Osteocyte (in vitro differentiated cells): Measurements from ENCODE around the gene ITGB4. TPM values are rescaled to one million over a fixed set of nuclear protein-coding genes. Genes with fewer than 3 reads are reported as not detected.
A peak's percentile ranks its signal among the peaks of the same experiment; 100 is the strongest.

Experiments
- DNase-seq: peaks from one replicate; pipeline ENCODE4 v3.0.0; 2021; ENCODE audit warnings: mixed read lengths; ENCODE audit not compliant: unreplicated experiment; ENCODE audit errors: extremely low spot score
- H3K27ac Mint-ChIP-seq: one replicate; pipeline ENCODE4 v1.8.0; 2021; ENCODE audit warnings: mild to moderate bottlenecking, mixed read lengths; ENCODE audit not compliant: unreplicated experiment
- H3K27me3 Mint-ChIP-seq: one replicate; pipeline ENCODE4 v1.8.0; 2021; ENCODE audit warnings: mixed read lengths; ENCODE audit not compliant: unreplicated experiment
- H3K36me3 Mint-ChIP-seq: one replicate; pipeline ENCODE4 v1.8.0; 2021; ENCODE audit warnings: mixed read lengths; ENCODE audit not compliant: unreplicated experiment
- H3K4me1 Mint-ChIP-seq: one replicate; pipeline ENCODE4 v1.8.0; 2021; ENCODE audit warnings: mixed read lengths; ENCODE audit not compliant: unreplicated experiment
- H3K4me3 Mint-ChIP-seq: one replicate; pipeline ENCODE4 v1.8.0; 2021; ENCODE audit warnings: mild to moderate bottlenecking, moderate library complexity, mixed read lengths; ENCODE audit not compliant: unreplicated experiment
- H3K9me3 Mint-ChIP-seq: one replicate; pipeline ENCODE4 v1.8.0; 2021; ENCODE audit warnings: mixed read lengths; ENCODE audit not compliant: unreplicated experiment
- total RNA-seq: library from RNA; stranded (reverse); gene quantifications from 2 replicates; pipeline ENCODE4 v1.2.1, GENCODE V29; 2021
- TF ChIP-seq, protein P1 (sequence below): fragments of 200-600 bp; sonication (generic); IDR thresholded peaks from 2 replicates; pipeline ENCODE4 v1.5.0; 2021; ENCODE audit warnings: antibody characterized with exemption, mild to moderate bottlenecking, moderate library complexity

ITGB4 gene
- total RNA-seq, 1 donor from 2014 or later, result 460 TPM

DNA sequence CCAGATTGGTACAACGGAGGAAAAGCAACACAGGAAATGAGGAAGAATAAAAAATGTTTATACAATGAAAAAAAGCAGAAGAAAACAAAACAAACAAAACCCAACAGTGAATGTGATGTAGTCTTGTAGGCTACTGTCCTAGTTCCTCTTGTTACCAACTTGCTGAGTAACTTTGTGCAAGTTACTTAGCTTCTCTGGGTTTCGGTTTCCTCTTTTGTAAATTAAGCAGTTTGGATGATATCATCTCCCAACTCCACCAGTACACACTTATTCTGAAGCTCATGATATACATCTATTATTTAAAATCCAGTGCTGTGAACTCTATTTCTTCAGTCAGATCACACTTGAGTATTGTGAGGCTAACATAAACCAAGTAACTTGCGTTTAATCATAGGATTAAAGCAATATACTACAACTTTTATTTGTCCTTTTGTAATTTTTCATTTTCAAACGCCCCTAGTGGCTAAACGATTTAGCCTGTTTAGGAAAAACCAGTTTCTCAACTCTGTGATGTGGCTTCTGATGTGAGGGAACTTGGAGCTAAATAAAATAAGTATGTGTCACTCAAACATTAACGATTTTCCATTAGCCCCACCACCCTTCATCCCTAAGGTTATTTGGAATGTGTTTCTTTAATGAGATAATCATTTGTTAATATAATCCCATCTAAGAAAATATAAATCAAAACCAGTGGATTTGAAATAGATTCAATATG is 62.0 kb downstream of the ITGB4 start:
- peak overlapping the region; percentile 99 for H3K27ac Mint-ChIP-seq
- no peaks in the 10 kb centered on the region for H3K9me3 Mint-ChIP-seq
- H3K27me3 Mint-ChIP-seq, result no peaks in the 10 kb centered on the region
- DNase-seq, result no peak
- peak overlapping the region; percentile 48 for H3K4me3 Mint-ChIP-seq
- H3K36me3 Mint-ChIP-seq, result peaks cover 9% of the 10 kb centered on the region
- TF ChIP-seq, protein P1, sequence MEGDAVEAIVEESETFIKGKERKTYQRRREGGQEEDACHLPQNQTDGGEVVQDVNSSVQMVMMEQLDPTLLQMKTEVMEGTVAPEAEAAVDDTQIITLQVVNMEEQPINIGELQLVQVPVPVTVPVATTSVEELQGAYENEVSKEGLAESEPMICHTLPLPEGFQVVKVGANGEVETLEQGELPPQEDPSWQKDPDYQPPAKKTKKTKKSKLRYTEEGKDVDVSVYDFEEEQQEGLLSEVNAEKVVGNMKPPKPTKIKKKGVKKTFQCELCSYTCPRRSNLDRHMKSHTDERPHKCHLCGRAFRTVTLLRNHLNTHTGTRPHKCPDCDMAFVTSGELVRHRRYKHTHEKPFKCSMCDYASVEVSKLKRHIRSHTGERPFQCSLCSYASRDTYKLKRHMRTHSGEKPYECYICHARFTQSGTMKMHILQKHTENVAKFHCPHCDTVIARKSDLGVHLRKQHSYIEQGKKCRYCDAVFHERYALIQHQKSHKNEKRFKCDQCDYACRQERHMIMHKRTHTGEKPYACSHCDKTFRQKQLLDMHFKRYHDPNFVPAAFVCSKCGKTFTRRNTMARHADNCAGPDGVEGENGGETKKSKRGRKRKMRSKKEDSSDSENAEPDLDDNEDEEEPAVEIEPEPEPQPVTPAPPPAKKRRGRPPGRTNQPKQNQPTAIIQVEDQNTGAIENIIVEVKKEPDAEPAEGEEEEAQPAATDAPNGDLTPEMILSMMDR, result peak; percentile 70
- H3K4me1 Mint-ChIP-seq, result peaks cover 46% of the 10 kb centered on the region

DNA sequence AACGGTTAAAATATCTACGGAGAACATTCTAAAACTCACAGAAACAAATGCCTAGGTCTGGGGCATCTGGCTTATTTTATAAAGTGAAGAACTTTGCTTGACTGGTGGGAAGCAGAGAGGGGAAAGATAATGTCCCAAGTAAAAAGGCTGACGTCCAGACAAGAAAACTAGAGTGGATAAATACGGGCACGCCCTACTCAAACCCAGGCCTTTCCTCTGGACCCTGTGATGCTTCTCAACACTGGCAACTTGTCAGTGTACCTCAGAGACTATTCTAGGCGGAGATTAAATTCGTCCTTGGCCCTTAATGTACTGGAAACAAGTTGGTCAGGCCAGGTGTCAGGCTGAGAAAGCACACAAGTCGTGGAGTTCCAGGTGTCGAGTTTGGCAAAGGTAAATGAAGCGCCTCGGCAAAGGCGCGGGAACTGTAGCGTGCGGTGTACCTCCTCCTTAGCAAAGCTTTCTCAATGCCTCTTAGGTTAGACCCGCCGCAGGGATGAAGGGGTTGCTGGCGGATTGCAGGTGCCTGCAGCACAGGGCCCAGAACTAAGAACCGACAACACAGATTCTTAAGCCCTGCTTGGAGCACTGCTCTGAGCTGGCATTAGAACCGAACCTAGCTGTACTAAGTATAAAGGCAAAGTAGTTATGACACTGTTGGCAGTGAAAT is 62.7 kb downstream of the ITGB4 start:
- H3K36me3 Mint-ChIP-seq, result peaks cover 2% of the 10 kb centered on the region
- H3K27me3 Mint-ChIP-seq, result no peaks in the 10 kb centered on the region

DNA sequence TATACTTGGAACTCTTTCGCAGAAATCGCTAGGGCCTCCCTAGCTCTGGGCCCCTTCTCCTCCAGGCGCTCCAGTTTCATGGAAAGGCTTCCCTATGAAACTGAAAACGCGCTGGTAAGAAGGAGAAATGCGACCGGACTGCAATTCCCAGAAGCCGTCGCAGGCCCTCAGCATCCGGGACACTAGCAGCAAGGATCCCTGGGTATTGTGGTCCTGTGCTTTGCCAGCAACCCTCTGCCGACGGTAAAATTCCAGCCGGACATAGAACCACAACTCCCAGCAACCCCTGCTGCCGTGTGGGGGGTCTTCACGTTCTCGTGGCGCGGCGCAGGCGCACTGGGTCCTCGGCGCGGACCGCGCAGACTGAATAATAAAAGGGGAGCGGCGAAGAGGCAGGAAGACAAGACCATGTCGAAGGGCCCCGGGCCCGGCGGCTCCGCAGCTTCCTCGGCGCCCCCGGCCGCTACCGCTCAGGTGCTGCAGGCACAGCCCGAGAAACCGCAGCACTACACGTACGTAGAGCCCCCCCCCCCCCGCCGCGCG is 63.3 kb downstream of the ITGB4 start, which contains the start of gene UNK:
TSS of gene UNK (plus strand) at position 334 of the 543 bp plus-strand sequence. CDS start at position 409, 75 bp downstream.
- Mint-ChIP-seq H3K4me1 (peaks cover 46% of the 10 kb centered on the region), H3K27ac (peak within 1 kb of the TSS; percentile 99), H3K9me3 (no peaks in the 10 kb centered on the region), H3K27me3 (no peaks in the 10 kb centered on the region), H3K36me3 (peaks cover 2% of the 10 kb centered on the region), H3K4me3 (peak within 1 kb of the TSS; percentile 85)
- TF ChIP-seq, protein P1, result no peak
- peak; percentile 99 for DNase-seq

More for the DNA sequence above, 62.7 kb downstream of the ITGB4 start:
- H3K27ac Mint-ChIP-seq, result peak overlapping the region; percentile 99
- H3K4me1 Mint-ChIP-seq, result peaks cover 46% of the 10 kb centered on the region
- no peaks in the 10 kb centered on the region for H3K9me3 Mint-ChIP-seq
- no peak for DNase-seq
- H3K4me3 Mint-ChIP-seq, result peak overlapping the region; percentile 85
- TF ChIP-seq, protein P1, result no peak

DNA sequence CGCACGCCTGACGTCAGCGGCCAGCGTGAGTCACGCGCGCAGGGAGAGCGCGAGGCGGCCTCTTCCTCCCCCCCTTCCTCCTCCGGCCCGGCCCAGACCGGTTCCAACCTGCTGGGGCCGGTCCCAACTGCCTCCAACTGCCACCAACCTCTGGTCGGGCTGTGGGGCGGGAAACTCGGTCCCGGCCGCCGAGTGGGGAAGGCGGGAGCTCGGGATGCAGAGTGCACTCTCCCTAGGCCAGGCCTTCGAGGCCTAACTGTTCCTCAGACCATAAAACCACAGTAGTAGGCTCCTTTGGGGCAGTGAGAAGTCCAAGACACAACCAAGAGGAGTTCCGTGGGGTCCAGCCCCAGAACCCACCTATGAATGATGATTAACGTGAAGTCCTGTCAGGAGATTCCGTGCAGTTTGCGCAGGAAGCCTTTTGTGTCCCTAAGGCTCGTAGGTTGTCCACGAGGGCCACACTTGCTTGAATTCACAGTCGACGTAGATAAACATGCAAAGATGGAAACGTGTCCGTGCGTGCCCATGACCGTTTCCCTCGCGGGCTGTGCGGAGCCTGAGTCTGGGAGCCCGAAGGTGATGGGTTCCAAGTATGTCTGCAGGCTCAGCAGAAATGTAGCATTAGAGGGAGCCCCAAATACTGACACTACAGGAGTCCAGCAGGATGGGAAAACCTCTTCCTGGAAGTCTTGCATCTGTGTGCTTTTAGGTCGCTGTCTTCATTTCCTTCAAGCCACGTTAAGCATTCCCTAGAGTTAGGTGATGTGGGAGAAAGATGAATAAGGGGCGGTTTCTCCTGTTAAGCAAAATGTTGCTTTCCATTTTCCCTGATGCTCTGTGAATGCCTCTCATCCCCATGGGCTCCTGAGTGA is 64.0 kb downstream of the ITGB4 start:
- Mint-ChIP-seq H3K4me1 (peaks cover 43% of the 10 kb centered on the region), H3K4me3 (peak overlapping the region; percentile 85), H3K9me3 (no peaks in the 10 kb centered on the region), H3K27ac (peak overlapping the region; percentile 99), H3K27me3 (no peaks in the 10 kb centered on the region), H3K36me3 (peaks cover 2% of the 10 kb centered on the region)
- DNase-seq, result peak; percentile 97
- TF ChIP-seq, protein P1, result no peak
